HCT116 (cell line): ENCODE measurements around the gene TSPAN13. TPM values are rescaled to one million over a fixed set of nuclear protein-coding genes. Genes with fewer than 3 reads are reported as not detected.

Experiments
- ATAC-seq: fragments of 200-7000 bp; cut with Tn5 transposase; 2 replicates; pipeline ENCODE4 v1.9.1; 2020; ENCODE audit warnings: mild to moderate bottlenecking, moderate library complexity
- BruUV-seq: library from RNA; stranded (reverse); fragments of 400-500 nt; replicated peaks from 2 replicates; lab custom pipeline; 2021; lab: Mats Ljungman, UMichigan
- CTCF ChIA-PET: fragments of 300-600 bp; sonication (Branson Sonifier 250); formaldehyde crosslinking; loops from one replicate; lab custom pipeline; 2021; ENCODE audit warnings: antibody characterized with exemption; lab: Charles Lee
- POLR2A ChIA-PET: fragments of 300-600, 350-600 bp; sonication (Branson Sonifier 250); formaldehyde crosslinking; loops from one replicate; lab custom pipeline; 2021; ENCODE audit warnings: antibody characterized with exemption; lab: Charles Lee
- RAD21 ChIA-PET, 2 experiments: fragments of 300-600 bp; sonication (Branson Sonifier 250); formaldehyde crosslinking; loops; one replicate each; lab custom pipeline; 2023; ENCODE audit warnings: low total read pairs in 2 of 2; ENCODE audit not compliant: uncharacterized antibody in 2 of 2, unreplicated experiment in 2 of 2, low non-redundant PET in 1 of 2; lab: Charles Lee
- DNase-seq: peaks from one replicate; pipeline ENCODE4 v3.0.0-alpha.2; 2010; ENCODE audit warnings: low read depth, low spot score
- H2AFZ ChIP-seq: fragments of 200-600 bp; shearing (Covaris generic), sonication (generic); 2 replicates; pipeline ENCODE4 v1.6.1; 2017; ENCODE audit warnings: low read depth, mixed run types, mixed read lengths, antibody characterized with exemption, low read length; ENCODE audit not compliant: poor library complexity, severe bottlenecking
- H3K27ac ChIP-seq: 2 replicates; pipeline ENCODE4 v1.5.1; 2012; ENCODE audit warnings: low read depth, low read length
- H3K27me3 ChIP-seq: fragments of 200-600 bp; sonication (generic); 2 replicates; pipeline ENCODE4 v1.6.1; 2016; ENCODE audit warnings: mixed run types, low read length, mixed read lengths; ENCODE audit not compliant: insufficient read depth
- H3K36me3 ChIP-seq, 2 experiments: fragments of 200-500 bp in 1 of 2; fragments of 200-600 bp in 1 of 2; sonication (Bioruptor generic) in 1 of 2; sonication (generic) in 1 of 2; 2 replicates each; pipeline versions ENCODE4 v1.5.1 to v1.6.1; 2014 to 2016; ENCODE audit warnings: low read length in 2 of 2, inconsistent platforms in 1 of 2, mixed read lengths in 1 of 2, mixed run types in 1 of 2; ENCODE audit not compliant: insufficient read depth in 2 of 2, control insufficient read depth in 1 of 2
- H3K4me1 ChIP-seq, 2 experiments: fragments of 200-600 bp in 1 of 2; sonication (generic) in 1 of 2; 2 replicates each; pipeline versions ENCODE4 v1.5.1 to v1.6.1; 2012 to 2017; ENCODE audit warnings: low read length in 2 of 2, inconsistent platforms in 1 of 2, mild to moderate bottlenecking in 1 of 2, mixed read lengths in 1 of 2, mixed run types in 1 of 2, moderate library complexity in 1 of 2; ENCODE audit not compliant: insufficient read depth in 2 of 2, control insufficient read depth in 1 of 2
- H3K4me2 ChIP-seq: fragments of 200-600 bp; sonication (generic); 2 replicates; pipeline ENCODE4 v1.6.1; 2017; ENCODE audit warnings: mixed run types, low read length, mixed read lengths
- H3K4me3 ChIP-seq, 2 experiments: fragments of 200-600 bp in 1 of 2; sonication (generic) in 1 of 2; replicated peaks in 1 of 2; 2 replicates each; pipeline ENCODE4 v1.5.1; 2011 to 2016; ENCODE audit warnings: low read length in 2 of 2, control low read depth in 1 of 2, low read depth in 1 of 2, mild to moderate bottlenecking in 1 of 2, mixed read lengths in 1 of 2, mixed run types in 1 of 2
- H3K79me2 ChIP-seq: fragments of 200-600 bp; sonication (generic); 2 replicates; pipeline ENCODE4 v1.6.1; 2017; ENCODE audit warnings: mild to moderate bottlenecking, mixed run types, low read length, moderate library complexity, mixed read lengths; ENCODE audit not compliant: insufficient read depth
- H3K9ac ChIP-seq: fragments of 200-600 bp; sonication (generic); 2 replicates; pipeline ENCODE4 v1.6.1; 2016; ENCODE audit warnings: low read length, mixed read lengths
- H3K9me2 ChIP-seq: fragments of 200-600 bp; sonication (generic), shearing (Covaris generic); 2 replicates; pipeline ENCODE4 v1.6.1; 2017; ENCODE audit warnings: mixed run types, mild to moderate bottlenecking, moderate library complexity; ENCODE audit not compliant: insufficient read depth
- H3K9me3 ChIP-seq, 2 experiments: fragments of 200-500 bp in 1 of 2; fragments of 200-600 bp in 1 of 2; sonication (Bioruptor generic) in 1 of 2; sonication (generic) in 1 of 2; 2 replicates each; pipeline ENCODE4 v1.6.1; 2014 to 2017; ENCODE audit warnings: low read length in 2 of 2, mixed read lengths in 2 of 2, inconsistent platforms in 1 of 2, low read depth in 1 of 2, mild to moderate bottlenecking in 1 of 2, mixed run types in 1 of 2, moderate library complexity in 1 of 2; ENCODE audit not compliant: control insufficient read depth in 1 of 2, insufficient read depth in 1 of 2
- H4K20me1 ChIP-seq: fragments of 200-600 bp; sonication (generic), shearing (Covaris generic); 2 replicates; pipeline ENCODE4 v1.6.1; 2017; ENCODE audit warnings: mixed run types, mild to moderate bottlenecking, moderate library complexity; ENCODE audit not compliant: insufficient read depth
- CBX3 ChIP-seq: IDR thresholded peaks from 2 replicates; pipeline ENCODE4 v1.6.1; 2012; ENCODE audit warnings: low read depth
- CEBPB ChIP-seq: IDR thresholded peaks from 2 replicates; pipeline ENCODE4 v1.6.1; 2012; ENCODE audit warnings: low read depth
- EGR1 ChIP-seq: IDR thresholded peaks from 2 replicates; pipeline ENCODE4 v1.6.1; 2012; ENCODE audit warnings: low read depth
- ELF1 ChIP-seq: IDR thresholded peaks from 2 replicates; pipeline ENCODE4 v1.6.1; 2012; ENCODE audit warnings: low read depth, borderline replicate concordance
- EZH2 ChIP-seq: fragments of 200-600 bp; sonication (generic); IDR thresholded peaks from 2 replicates; pipeline ENCODE4 v1.6.1; 2017; ENCODE audit warnings: antibody characterized with exemption, mixed run types
- FOSL1 ChIP-seq: IDR thresholded peaks from 2 replicates; pipeline ENCODE4 v1.6.1; 2012; ENCODE audit warnings: low read depth
- JUND ChIP-seq: IDR thresholded peaks from 2 replicates; pipeline ENCODE4 v1.6.1; 2012
- POLR2A ChIP-seq: IDR thresholded peaks from 2 replicates; pipeline ENCODE4 v1.7.0; 2011; ENCODE audit warnings: borderline replicate concordance; ENCODE audit not compliant: insufficient read depth, insufficient read length; ENCODE audit errors: extremely low read depth
- POLR2AphosphoS5 ChIP-seq: IDR thresholded peaks from 2 replicates; pipeline ENCODE4 v1.6.1; 2011; ENCODE audit warnings: mild to moderate bottlenecking, low read depth, low read length, moderate library complexity
- RAD21 ChIP-seq: IDR thresholded peaks from 2 replicates; pipeline ENCODE4 v1.6.1; 2012; ENCODE audit warnings: low read depth, mild to moderate bottlenecking
- SIN3A ChIP-seq: IDR thresholded peaks from 2 replicates; pipeline ENCODE4 v1.6.1; 2012; ENCODE audit warnings: low read depth
- TCF7L2 ChIP-seq: IDR thresholded peaks from 2 replicates; pipeline ENCODE4 v1.7.0; 2011; ENCODE audit warnings: borderline replicate concordance, inconsistent platforms; ENCODE audit not compliant: insufficient read depth, insufficient read length; ENCODE audit errors: extremely low read depth
- YY1 ChIP-seq: IDR thresholded peaks from 2 replicates; pipeline ENCODE4 v1.6.1; 2011; ENCODE audit warnings: low read length, low read depth, moderate library complexity, mild to moderate bottlenecking; ENCODE audit not compliant: insufficient replicate concordance; ENCODE audit errors: extremely low read depth
- ZFX ChIP-seq: fragments of 450-650 bp; IDR thresholded peaks from 2 replicates; pipeline ENCODE4 v1.6.1; 2017
- ZNF274 ChIP-seq: fragments of 200-500 bp; sonication (Bioruptor generic); IDR thresholded peaks from 2 replicates; pipeline ENCODE4 v1.6.1; 2014; ENCODE audit warnings: mild to moderate bottlenecking, low read depth, low read length, inconsistent platforms
- intact Hi-C: fragments of 100-400 bp; cut with micrococcal nuclease; formaldehyde crosslinking; loops from 2 replicates; pipeline ENCODE4 v1.10.0; 2022
- total RNA-seq: library from RNA; stranded (reverse); gene quantifications from one replicate; pipeline ENCODE4 v1.2.1, GENCODE V29; 2021; ENCODE audit not compliant: unreplicated experiment
- TF ChIP-seq, protein P1 (sequence below): IDR thresholded peaks from 2 replicates; pipeline ENCODE4 v1.6.1; 2012
- TF ChIP-seq, protein P2 (sequence below): IDR thresholded peaks from 2 replicates; pipeline ENCODE4 v1.6.1; 2012; ENCODE audit warnings: low read depth

TSPAN13 gene
- total RNA-seq, 1 experiment from 2014 or later = 18.5 TPM

DNA sequence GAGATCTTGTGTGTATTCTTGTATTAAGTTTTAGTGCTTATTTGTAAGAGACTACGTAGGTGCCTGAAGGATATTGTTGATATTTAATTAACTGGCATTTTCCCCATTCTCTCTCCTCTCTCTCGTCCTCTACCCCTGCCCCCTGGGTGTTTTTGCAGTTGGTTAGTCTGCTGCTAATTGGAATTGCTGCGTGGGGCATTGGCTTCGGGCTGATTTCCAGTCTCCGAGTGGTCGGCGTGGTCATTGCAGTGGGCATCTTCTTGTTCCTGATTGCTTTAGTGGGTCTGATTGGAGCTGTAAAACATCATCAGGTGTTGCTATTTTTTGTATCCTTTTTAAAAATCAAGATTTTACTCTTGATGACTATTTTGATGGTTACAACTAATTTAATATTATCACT lies 22.5 kb downstream of the TSPAN13 start:
- intact Hi-C loops = no loop called here
- H3K4me1 ChIP-seq = no peaks in the 10 kb centered on the region
- no peaks in the 10 kb centered on the region for H3K79me2 ChIP-seq
- no TSS peak for BruUV-seq
- CTCF ChIA-PET = no interaction called here
- DNase-seq (no peak), ATAC-seq (no peak)
- POLR2A ChIA-PET = no interaction called here
- no peaks in the 10 kb centered on the region for H3K9me3 ChIP-seq
- H3K36me3 ChIP-seq = no peaks in the 10 kb centered on the region
- H4K20me1 ChIP-seq = no peaks in the 10 kb centered on the region
- no peak for TF ChIP-seq YY1
- no peak for TF ChIP-seq CEBPB
- no peak for TF ChIP-seq FOSL1
- no peak for TF ChIP-seq RAD21
- no peak for TF ChIP-seq ZFX
- TF ChIP-seq TCF7L2 = no peak
- no peak for TF ChIP-seq EGR1
- RAD21 ChIA-PET = no interaction called here
- H3K9ac ChIP-seq = no peak overlapping the region
- H3K4me3 ChIP-seq = no peak overlapping the region
- no peak overlapping the region for H3K4me2 ChIP-seq
- H3K27ac ChIP-seq = no peak overlapping the region
- H3K27me3 ChIP-seq = no peaks in the 10 kb centered on the region
- no peak overlapping the region for H2AFZ ChIP-seq
- no peaks in the 10 kb centered on the region for H3K9me2 ChIP-seq

DNA sequence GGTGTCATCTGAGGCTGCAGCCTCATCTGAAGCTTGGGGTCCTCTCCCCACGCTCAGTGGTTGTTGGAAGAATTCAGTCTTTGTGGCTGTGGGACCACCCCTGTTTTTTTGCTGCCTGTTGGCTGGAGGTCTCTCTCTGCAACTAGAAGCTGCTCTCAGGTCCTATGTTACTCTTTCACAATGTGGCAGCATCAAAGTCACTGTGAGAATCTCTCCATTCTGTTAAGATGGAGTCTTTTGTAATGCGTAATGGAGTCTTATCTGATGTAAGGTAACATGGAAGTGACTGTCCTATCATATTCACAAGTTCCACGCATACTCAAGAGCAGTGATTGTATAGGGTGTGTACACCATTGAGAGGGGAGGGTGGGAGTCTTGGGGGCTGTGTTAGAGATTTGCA lies 24.9 kb downstream of the TSPAN13 start:
- Histone ChIP-seq H3K79me2 (no peaks in the 10 kb centered on the region), H3K4me1 (no peaks in the 10 kb centered on the region), H3K4me2 (no peak overlapping the region), H3K9ac (no peak overlapping the region), H3K9me3 (no peaks in the 10 kb centered on the region), H3K4me3 (no peak overlapping the region), H3K36me3 (no peaks in the 10 kb centered on the region), H4K20me1 (no peaks in the 10 kb centered on the region), H3K27me3 (no peaks in the 10 kb centered on the region), H3K9me2 (no peaks in the 10 kb centered on the region), H3K27ac (no peak overlapping the region), H2AFZ (no peak overlapping the region)
- ATAC-seq (no peak), DNase-seq (no peak)
- no TSS peak for BruUV-seq
- intact Hi-C loops = no loop called here
- RAD21 ChIA-PET = no interaction called here
- CTCF ChIA-PET = no interaction called here
- TF ChIP-seq POLR2A (no peak), POLR2AphosphoS5 (no peak), EZH2 (no peak), JUND (no peak), SIN3A (no peak), TCF7L2 (no peak), CEBPB (no peak), RAD21 (no peak), CBX3 (no peak), YY1 (no peak), ELF1 (no peak), ZNF274 (no peak), ZFX (no peak)
- TF ChIP-seq, protein P1, sequence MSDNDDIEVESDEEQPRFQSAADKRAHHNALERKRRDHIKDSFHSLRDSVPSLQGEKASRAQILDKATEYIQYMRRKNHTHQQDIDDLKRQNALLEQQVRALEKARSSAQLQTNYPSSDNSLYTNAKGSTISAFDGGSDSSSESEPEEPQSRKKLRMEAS = no peak
- TF ChIP-seq, protein P2, sequence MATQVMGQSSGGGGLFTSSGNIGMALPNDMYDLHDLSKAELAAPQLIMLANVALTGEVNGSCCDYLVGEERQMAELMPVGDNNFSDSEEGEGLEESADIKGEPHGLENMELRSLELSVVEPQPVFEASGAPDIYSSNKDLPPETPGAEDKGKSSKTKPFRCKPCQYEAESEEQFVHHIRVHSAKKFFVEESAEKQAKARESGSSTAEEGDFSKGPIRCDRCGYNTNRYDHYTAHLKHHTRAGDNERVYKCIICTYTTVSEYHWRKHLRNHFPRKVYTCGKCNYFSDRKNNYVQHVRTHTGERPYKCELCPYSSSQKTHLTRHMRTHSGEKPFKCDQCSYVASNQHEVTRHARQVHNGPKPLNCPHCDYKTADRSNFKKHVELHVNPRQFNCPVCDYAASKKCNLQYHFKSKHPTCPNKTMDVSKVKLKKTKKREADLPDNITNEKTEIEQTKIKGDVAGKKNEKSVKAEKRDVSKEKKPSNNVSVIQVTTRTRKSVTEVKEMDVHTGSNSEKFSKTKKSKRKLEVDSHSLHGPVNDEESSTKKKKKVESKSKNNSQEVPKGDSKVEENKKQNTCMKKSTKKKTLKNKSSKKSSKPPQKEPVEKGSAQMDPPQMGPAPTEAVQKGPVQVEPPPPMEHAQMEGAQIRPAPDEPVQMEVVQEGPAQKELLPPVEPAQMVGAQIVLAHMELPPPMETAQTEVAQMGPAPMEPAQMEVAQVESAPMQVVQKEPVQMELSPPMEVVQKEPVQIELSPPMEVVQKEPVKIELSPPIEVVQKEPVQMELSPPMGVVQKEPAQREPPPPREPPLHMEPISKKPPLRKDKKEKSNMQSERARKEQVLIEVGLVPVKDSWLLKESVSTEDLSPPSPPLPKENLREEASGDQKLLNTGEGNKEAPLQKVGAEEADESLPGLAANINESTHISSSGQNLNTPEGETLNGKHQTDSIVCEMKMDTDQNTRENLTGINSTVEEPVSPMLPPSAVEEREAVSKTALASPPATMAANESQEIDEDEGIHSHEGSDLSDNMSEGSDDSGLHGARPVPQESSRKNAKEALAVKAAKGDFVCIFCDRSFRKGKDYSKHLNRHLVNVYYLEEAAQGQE = no peak
- POLR2A ChIA-PET = no interaction called here
